ENCODE data around the gene CCDC158. TPM values are rescaled to one million over a fixed set of nuclear protein-coding genes. Genes with fewer than 3 reads are reported as not detected.

Gene CCDC158
- total and polyA plus RNA-seq, 2 of the 4 experiments (the other 2 are of a cell fraction), result not detected

DNA sequence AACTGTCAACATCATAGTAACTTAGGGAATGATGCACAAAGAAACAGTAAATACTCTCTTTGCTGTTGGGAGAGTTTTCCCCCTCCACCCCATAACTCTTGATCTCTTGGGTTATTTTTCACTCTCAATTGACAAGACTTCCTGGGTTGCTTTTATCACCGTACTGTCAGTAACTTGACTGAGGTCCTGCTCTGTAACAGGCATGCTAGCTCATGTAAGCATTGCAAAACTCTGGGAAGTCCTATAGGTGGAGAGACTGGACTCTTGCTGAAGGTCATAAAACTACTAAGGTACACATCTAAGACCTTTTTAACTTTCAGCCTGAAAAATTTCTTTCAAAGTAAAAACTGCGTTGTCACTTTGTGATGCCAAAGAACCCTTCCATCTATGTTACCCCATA, 25.0 kb upstream of the CCDC158 start:
- in situ Hi-C loops (cut with MboI; ENCODE audit: low sequenced_read_pairs) (loop anchor here (25.0 kb wide), 1 partner anchor 766 kb away; no protein-coding TSS in a partner anchor), dilution Hi-C loops (cut with HindIII; ENCODE audit: low sequenced_read_pairs, unreplicated experiment) (no loop called here), intact Hi-C loops (cut with micrococcal nuclease) (no loop called here)
- H3K4me1 ChIP-seq (ENCODE audit: control insufficient read depth, insufficient read depth, low read length), result no peaks in the 10 kb centered on the region
- H3K18ac ChIP-seq (ENCODE audit: low read depth, low read length), result no peak overlapping the region
- H4K8ac ChIP-seq (ENCODE audit: low read depth in 2 of 2, low read length in 2 of 2), result no peak overlapping the region
- TF ChIP-seq MAZ (IDR thresholded peaks at IDR 0.05; ENCODE audit: borderline replicate concordance, low read depth, low read length), result no peak
- no peak for TF ChIP-seq MXI1 (IDR thresholded peaks at IDR 0.05; ENCODE audit: borderline replicate concordance, low read depth, low read length)
- no peak for TF ChIP-seq RFX5 (IDR thresholded peaks at IDR 0.05; ENCODE audit: low read depth, low read length)
- TF ChIP-seq FOS (IDR thresholded peaks at IDR 0.05; ENCODE audit: low read depth, low read length), result no peak
- no peak for TF ChIP-seq RAD21 (IDR thresholded peaks at IDR 0.05; ENCODE audit: low read length)
- TF ChIP-seq, protein P1, sequence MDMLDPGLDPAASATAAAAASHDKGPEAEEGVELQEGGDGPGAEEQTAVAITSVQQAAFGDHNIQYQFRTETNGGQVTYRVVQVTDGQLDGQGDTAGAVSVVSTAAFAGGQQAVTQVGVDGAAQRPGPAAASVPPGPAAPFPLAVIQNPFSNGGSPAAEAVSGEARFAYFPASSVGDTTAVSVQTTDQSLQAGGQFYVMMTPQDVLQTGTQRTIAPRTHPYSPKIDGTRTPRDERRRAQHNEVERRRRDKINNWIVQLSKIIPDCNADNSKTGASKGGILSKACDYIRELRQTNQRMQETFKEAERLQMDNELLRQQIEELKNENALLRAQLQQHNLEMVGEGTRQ (IDR thresholded peaks at IDR 0.05; ENCODE audit: low read depth, low read length), result no peak
- TF ChIP-seq, protein P2, sequence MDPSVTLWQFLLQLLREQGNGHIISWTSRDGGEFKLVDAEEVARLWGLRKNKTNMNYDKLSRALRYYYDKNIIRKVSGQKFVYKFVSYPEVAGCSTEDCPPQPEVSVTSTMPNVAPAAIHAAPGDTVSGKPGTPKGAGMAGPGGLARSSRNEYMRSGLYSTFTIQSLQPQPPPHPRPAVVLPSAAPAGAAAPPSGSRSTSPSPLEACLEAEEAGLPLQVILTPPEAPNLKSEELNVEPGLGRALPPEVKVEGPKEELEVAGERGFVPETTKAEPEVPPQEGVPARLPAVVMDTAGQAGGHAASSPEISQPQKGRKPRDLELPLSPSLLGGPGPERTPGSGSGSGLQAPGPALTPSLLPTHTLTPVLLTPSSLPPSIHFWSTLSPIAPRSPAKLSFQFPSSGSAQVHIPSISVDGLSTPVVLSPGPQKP (IDR thresholded peaks at IDR 0.05; ENCODE audit: borderline replicate concordance, low read depth, low read length), result no peak
- no peak for TF ChIP-seq CHD1 (IDR thresholded peaks at IDR 0.05; ENCODE audit: low read depth, low read length)
- TF ChIP-seq POLR2A (IDR thresholded peaks at IDR 0.05; ENCODE audit: low read depth, low read length), result no peak
- TF ChIP-seq NFE2L2 (IDR thresholded peaks at IDR 0.05; ENCODE audit: low read depth, low read length), result no peak
- TF ChIP-seq, protein P3, sequence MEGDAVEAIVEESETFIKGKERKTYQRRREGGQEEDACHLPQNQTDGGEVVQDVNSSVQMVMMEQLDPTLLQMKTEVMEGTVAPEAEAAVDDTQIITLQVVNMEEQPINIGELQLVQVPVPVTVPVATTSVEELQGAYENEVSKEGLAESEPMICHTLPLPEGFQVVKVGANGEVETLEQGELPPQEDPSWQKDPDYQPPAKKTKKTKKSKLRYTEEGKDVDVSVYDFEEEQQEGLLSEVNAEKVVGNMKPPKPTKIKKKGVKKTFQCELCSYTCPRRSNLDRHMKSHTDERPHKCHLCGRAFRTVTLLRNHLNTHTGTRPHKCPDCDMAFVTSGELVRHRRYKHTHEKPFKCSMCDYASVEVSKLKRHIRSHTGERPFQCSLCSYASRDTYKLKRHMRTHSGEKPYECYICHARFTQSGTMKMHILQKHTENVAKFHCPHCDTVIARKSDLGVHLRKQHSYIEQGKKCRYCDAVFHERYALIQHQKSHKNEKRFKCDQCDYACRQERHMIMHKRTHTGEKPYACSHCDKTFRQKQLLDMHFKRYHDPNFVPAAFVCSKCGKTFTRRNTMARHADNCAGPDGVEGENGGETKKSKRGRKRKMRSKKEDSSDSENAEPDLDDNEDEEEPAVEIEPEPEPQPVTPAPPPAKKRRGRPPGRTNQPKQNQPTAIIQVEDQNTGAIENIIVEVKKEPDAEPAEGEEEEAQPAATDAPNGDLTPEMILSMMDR (conservative IDR thresholded peaks at IDR 0.05; ENCODE audit: low read depth, low read length), result no peak
- no peak for TF ChIP-seq SMC3 (IDR thresholded peaks at IDR 0.05; ENCODE audit: low read depth, low read length)
- no peak for TF ChIP-seq MAFK (IDR thresholded peaks at IDR 0.05; ENCODE audit: low read depth, low read length)
- no peak for TF ChIP-seq RCOR1 (IDR thresholded peaks at IDR 0.05; ENCODE audit: insufficient replicate concordance, low read length)
- no peak for TF ChIP-seq CEBPB (IDR thresholded peaks at IDR 0.05; ENCODE audit: low read depth, low read length)
- TF ChIP-seq BHLHE40 (IDR thresholded peaks at IDR 0.05; ENCODE audit: low read depth, low read length), result no peak
- H3K9ac ChIP-seq (ENCODE audit: low read depth, low read length), result no peak overlapping the region
- no peak overlapping the region for H3K4ac ChIP-seq (ENCODE audit: low read depth, low read length)
- no peak overlapping the region for H3K14ac ChIP-seq (replicated peaks; ENCODE audit: low read depth, low read length)
- no peak overlapping the region for H3K4me3 ChIP-seq (ENCODE audit: insufficient read depth, low read depth, low read length)
- H3K9me1 ChIP-seq (ENCODE audit: insufficient read depth, low read length), result no peaks in the 10 kb centered on the region
- POLR2A ChIA-PET (ENCODE audit: unreplicated experiment), result no interaction called here
- no peak overlapping the region for H2BK120ac ChIP-seq (ENCODE audit: low read depth, low read length)
- H3K36me3 ChIP-seq (ENCODE audit: control insufficient read depth, insufficient read depth, low read length), result no peaks in the 10 kb centered on the region
- H4K20me1 ChIP-seq (ENCODE audit: insufficient read depth, low read length), result no peaks in the 10 kb centered on the region
- no peak overlapping the region for H3K4me2 ChIP-seq (ENCODE audit: low read depth, low read length)
- CTCF ChIA-PET, result no interaction called here
- H2AK5ac ChIP-seq (ENCODE audit: low read depth, low read length), result no peak overlapping the region
- no peak overlapping the region for H4K5ac ChIP-seq (ENCODE audit: low read depth, low read length)
- DNase-seq (no peak), ATAC-seq (ENCODE audit: low read depth) (no peak)
- no peak overlapping the region for H3K27ac ChIP-seq (ENCODE audit: insufficient read depth, low read length)
- no peak overlapping the region for H2BK20ac ChIP-seq (ENCODE audit: low read depth, low read length)
- H4K91ac ChIP-seq (ENCODE audit: insufficient read depth, low read depth, low read length), result no peak overlapping the region
- no peak overlapping the region for H2BK15ac ChIP-seq (ENCODE audit: low read depth, low read length)
- no peak overlapping the region for H2AK9ac ChIP-seq (replicated peaks; ENCODE audit: low read depth, low read length, poor library complexity)
- H3K23ac ChIP-seq (ENCODE audit: low read depth, low read length), result no peak overlapping the region
- no peaks in the 10 kb centered on the region for H3K79me1 ChIP-seq (ENCODE audit: low read depth in 1 of 2, low read length in 2 of 2)
- BruUV-seq (replicated peaks), result no TSS peak
- no CpG with 5 or more reads among the region's 2 CpGs for WGBS, 2 experiments (ENCODE audit: extremely low coverage in 2 of 2, insufficient read length in 1 of 2)
- H2BK5ac ChIP-seq (ENCODE audit: low read depth, low read length, poor library complexity, severe bottlenecking), result no peak overlapping the region
- H3K9me3 ChIP-seq (ENCODE audit: control insufficient read depth, insufficient read depth, low read length), result no peaks in the 10 kb centered on the region
- peaks cover 16% of the 10 kb centered on the region for H3K27me3 ChIP-seq (ENCODE audit: control insufficient read depth, insufficient read depth, low read length)
- no peak overlapping the region for H2AFZ ChIP-seq (replicated peaks; ENCODE audit: low read length, poor library complexity)
- no peak overlapping the region for H3K56ac ChIP-seq (ENCODE audit: extremely low read depth, insufficient read depth, low read length)
